ENCODE data around the gene NIPBL. TPM values are rescaled to one million over a fixed set of nuclear protein-coding genes. Genes with fewer than 3 reads are reported as not detected.

NIPBL gene
- total RNA-seq, 1 experiment from 2014 or later: 69.5 TPM

GRCh38 chr5:36985387-36985786 lies 108.8 kb downstream of the NIPBL start:
- no peak for DNase-seq (ENCODE audit: low spot score)
- intact Hi-C loops (cut with micrococcal nuclease; ENCODE audit: unreplicated experiment): no loop called here
- no peak overlapping the region for H3K4me3 ChIP-seq (ENCODE audit: low read depth, low read length, poor library complexity, severe bottlenecking)
- H3K27ac ChIP-seq (ENCODE audit: low read depth, low read length, poor library complexity, severe bottlenecking): no peak overlapping the region
- H3K9me3 ChIP-seq (ENCODE audit: low read depth, low read length, poor library complexity, severe bottlenecking): no peaks in the 10 kb centered on the region
- H3K4me1 ChIP-seq (ENCODE audit: insufficient read depth, low read length, poor library complexity, severe bottlenecking): no peaks in the 10 kb centered on the region
- TF ChIP-seq, protein P1, sequence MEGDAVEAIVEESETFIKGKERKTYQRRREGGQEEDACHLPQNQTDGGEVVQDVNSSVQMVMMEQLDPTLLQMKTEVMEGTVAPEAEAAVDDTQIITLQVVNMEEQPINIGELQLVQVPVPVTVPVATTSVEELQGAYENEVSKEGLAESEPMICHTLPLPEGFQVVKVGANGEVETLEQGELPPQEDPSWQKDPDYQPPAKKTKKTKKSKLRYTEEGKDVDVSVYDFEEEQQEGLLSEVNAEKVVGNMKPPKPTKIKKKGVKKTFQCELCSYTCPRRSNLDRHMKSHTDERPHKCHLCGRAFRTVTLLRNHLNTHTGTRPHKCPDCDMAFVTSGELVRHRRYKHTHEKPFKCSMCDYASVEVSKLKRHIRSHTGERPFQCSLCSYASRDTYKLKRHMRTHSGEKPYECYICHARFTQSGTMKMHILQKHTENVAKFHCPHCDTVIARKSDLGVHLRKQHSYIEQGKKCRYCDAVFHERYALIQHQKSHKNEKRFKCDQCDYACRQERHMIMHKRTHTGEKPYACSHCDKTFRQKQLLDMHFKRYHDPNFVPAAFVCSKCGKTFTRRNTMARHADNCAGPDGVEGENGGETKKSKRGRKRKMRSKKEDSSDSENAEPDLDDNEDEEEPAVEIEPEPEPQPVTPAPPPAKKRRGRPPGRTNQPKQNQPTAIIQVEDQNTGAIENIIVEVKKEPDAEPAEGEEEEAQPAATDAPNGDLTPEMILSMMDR (conservative IDR thresholded peaks at IDR 0.05; ENCODE audit: low read depth, low read length): no peak
- no peak for TF ChIP-seq EZH2 (IDR thresholded peaks at IDR 0.05; ENCODE audit: borderline replicate concordance, low read depth, low read length, poor library complexity, severe bottlenecking)
- CTCF ChIA-PET: no interaction called here
- peaks cover 18% of the 10 kb centered on the region for H3K36me3 ChIP-seq (ENCODE audit: insufficient read depth, low read length, poor library complexity, severe bottlenecking)
- POLR2A ChIA-PET (ENCODE audit: low non-redundant PET): no interaction called here
- BruUV-seq (replicated peaks): TSS peak; percentile 53
- H3K27me3 ChIP-seq (replicated peaks; ENCODE audit: insufficient read depth, low read depth, low read length, poor library complexity): no peaks in the 10 kb centered on the region

DNA sequence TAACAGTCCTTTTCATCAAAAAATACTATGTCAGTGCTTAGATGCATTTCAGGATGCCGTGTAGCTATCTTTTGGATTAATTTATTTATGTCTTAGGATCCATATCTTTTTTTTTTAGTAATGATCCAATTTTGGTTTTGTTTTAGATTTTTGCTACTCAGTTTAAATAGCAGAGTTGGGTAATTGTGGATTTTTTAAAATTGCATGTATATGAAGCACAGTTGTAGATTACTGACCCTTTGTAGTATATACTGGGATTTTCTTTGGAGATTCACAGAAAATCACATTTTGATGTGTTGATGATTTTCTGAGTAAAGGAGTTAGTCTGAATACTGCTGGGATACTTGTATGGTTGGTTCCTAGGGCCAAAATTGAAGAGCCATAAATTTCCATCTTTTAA lies 111.8 kb downstream of the NIPBL start:
- H3K4me3 ChIP-seq (ENCODE audit: low read depth, low read length, poor library complexity, severe bottlenecking): no peak overlapping the region
- no peak for TF ChIP-seq EZH2 (IDR thresholded peaks at IDR 0.05; ENCODE audit: borderline replicate concordance, low read depth, low read length, poor library complexity, severe bottlenecking)
- TF ChIP-seq, protein P1 (conservative IDR thresholded peaks at IDR 0.05; ENCODE audit: low read depth, low read length): no peak
- ChIA-PET CTCF (no interaction called here), POLR2A (ENCODE audit: low non-redundant PET) (no interaction called here)
- no peak overlapping the region for H3K27ac ChIP-seq (ENCODE audit: low read depth, low read length, poor library complexity, severe bottlenecking)
- no TSS peak for BruUV-seq (replicated peaks)
- H3K9me3 ChIP-seq (ENCODE audit: low read depth, low read length, poor library complexity, severe bottlenecking): no peaks in the 10 kb centered on the region
- H3K27me3 ChIP-seq (replicated peaks; ENCODE audit: insufficient read depth, low read depth, low read length, poor library complexity): no peaks in the 10 kb centered on the region
- DNase-seq (ENCODE audit: low spot score): no peak
- intact Hi-C loops (cut with micrococcal nuclease; ENCODE audit: unreplicated experiment): no loop called here
- H3K36me3 ChIP-seq (ENCODE audit: insufficient read depth, low read length, poor library complexity, severe bottlenecking): peaks cover 18% of the 10 kb centered on the region
- H3K4me1 ChIP-seq (ENCODE audit: insufficient read depth, low read length, poor library complexity, severe bottlenecking): no peaks in the 10 kb centered on the region

DNA sequence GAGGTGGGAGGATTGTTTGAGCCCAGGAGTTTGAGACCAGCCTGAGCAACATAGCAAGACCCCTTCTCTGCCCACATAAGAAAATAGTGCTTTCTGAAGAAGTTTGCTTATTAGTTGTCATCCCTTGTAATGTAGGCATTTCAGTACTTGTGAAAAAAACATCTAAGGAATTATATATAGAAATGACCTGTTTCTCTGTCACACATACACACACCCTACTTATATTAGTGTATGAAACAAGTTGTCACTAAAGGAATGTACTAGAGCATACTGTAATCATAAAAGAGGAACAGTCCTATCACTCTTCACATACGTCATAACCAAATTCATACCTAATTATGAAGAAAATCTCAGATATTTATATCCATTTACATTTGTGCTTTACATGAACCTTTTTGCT lies 122.0 kb downstream of the NIPBL start:
- POLR2A ChIA-PET (ENCODE audit: low non-redundant PET): interaction anchor here (0.6 kb wide), 1 partner anchor 296 kb away, joined by 4 read pairs; no protein-coding TSS in a partner anchor
- H3K36me3 ChIP-seq (ENCODE audit: insufficient read depth, low read length, poor library complexity, severe bottlenecking): peaks cover 34% of the 10 kb centered on the region
- H3K9me3 ChIP-seq (ENCODE audit: low read depth, low read length, poor library complexity, severe bottlenecking): no peaks in the 10 kb centered on the region
- TF ChIP-seq EZH2 (IDR thresholded peaks at IDR 0.05; ENCODE audit: borderline replicate concordance, low read depth, low read length, poor library complexity, severe bottlenecking): no peak
- H3K27ac ChIP-seq (ENCODE audit: low read depth, low read length, poor library complexity, severe bottlenecking): no peak overlapping the region
- no TSS peak for BruUV-seq (replicated peaks)
- intact Hi-C loops (cut with micrococcal nuclease; ENCODE audit: unreplicated experiment): no loop called here
- no peaks in the 10 kb centered on the region for H3K27me3 ChIP-seq (replicated peaks; ENCODE audit: insufficient read depth, low read depth, low read length, poor library complexity)
- DNase-seq (ENCODE audit: low spot score): no peak
- CTCF ChIA-PET: no interaction called here
- no peak overlapping the region for H3K4me3 ChIP-seq (ENCODE audit: low read depth, low read length, poor library complexity, severe bottlenecking)
- H3K4me1 ChIP-seq (ENCODE audit: insufficient read depth, low read length, poor library complexity, severe bottlenecking): no peaks in the 10 kb centered on the region

- Histone ChIP-seq H3K27ac (ENCODE audit: low read depth, low read length, poor library complexity, severe bottlenecking) (no peak overlapping the region), H3K9me3 (ENCODE audit: low read depth, low read length, poor library complexity, severe bottlenecking) (no peaks in the 10 kb centered on the region), H3K4me3 (ENCODE audit: low read depth, low read length, poor library complexity, severe bottlenecking) (no peak overlapping the region), H3K36me3 (ENCODE audit: insufficient read depth, low read length, poor library complexity, severe bottlenecking) (peaks cover 49% of the 10 kb centered on the region), H3K4me1 (ENCODE audit: insufficient read depth, low read length, poor library complexity, severe bottlenecking) (no peaks in the 10 kb centered on the region), H3K27me3 (replicated peaks; ENCODE audit: insufficient read depth, low read depth, low read length, poor library complexity) (no peaks in the 10 kb centered on the region)
- no TSS peak for BruUV-seq (replicated peaks)
- ChIA-PET CTCF (no interaction called here), POLR2A (ENCODE audit: low non-redundant PET) (no interaction called here)
- no peak for TF ChIP-seq EZH2 (IDR thresholded peaks at IDR 0.05; ENCODE audit: borderline replicate concordance, low read depth, low read length, poor library complexity, severe bottlenecking)
- TF ChIP-seq, protein P1 (conservative IDR thresholded peaks at IDR 0.05; ENCODE audit: low read depth, low read length): no peak
- no peak for DNase-seq (ENCODE audit: low spot score)
- intact Hi-C loops (cut with micrococcal nuclease; ENCODE audit: unreplicated experiment): no loop called here
These were observed 125.7 kb downstream of the NIPBL start for GRCh38 chr5:37002176-37002751.
